Nephron progenitor cell (in vitro differentiated cells): ENCODE results near the gene SNRPD1.
"Not testable (repeated sequence)": the region's sequence is repeated elsewhere in the genome, so short reads cannot be mapped to it uniquely, and the experiment has no call there.

Experiments used
- DNase-seq: peaks from one replicate; pipeline ENCODE4 v3.0.0; 2021
- H3K27ac Mint-ChIP-seq: 2 replicates; pipeline ENCODE4 v1.8.0; 2021; ENCODE audit warnings: mild to moderate bottlenecking, moderate library complexity, mixed read lengths
- H3K27me3 Mint-ChIP-seq: 2 replicates; pipeline ENCODE4 v1.8.0; 2021; ENCODE audit warnings: mild to moderate bottlenecking, low read depth, mixed read lengths; ENCODE audit not compliant: poor library complexity
- H3K36me3 Mint-ChIP-seq: 2 replicates; pipeline ENCODE4 v1.8.0; 2021; ENCODE audit warnings: low read depth, mixed read lengths
- H3K4me1 Mint-ChIP-seq: 2 replicates; pipeline ENCODE4 v1.8.0; 2021; ENCODE audit warnings: mixed read lengths
- H3K4me3 Mint-ChIP-seq: 2 replicates; pipeline ENCODE4 v1.8.0; 2021; ENCODE audit warnings: mild to moderate bottlenecking, moderate library complexity, mixed read lengths
- H3K9me3 Mint-ChIP-seq: 2 replicates; pipeline ENCODE4 v1.8.0; 2021; ENCODE audit warnings: mild to moderate bottlenecking, moderate library complexity, mixed read lengths
- TF ChIP-seq, protein P1 (sequence below): fragments of 200-600 bp; sonication (generic); IDR thresholded peaks from 2 replicates; pipeline ENCODE4 v1.5.0; 2021; ENCODE audit warnings: antibody characterized with exemption

Gene SNRPD1

DNA sequence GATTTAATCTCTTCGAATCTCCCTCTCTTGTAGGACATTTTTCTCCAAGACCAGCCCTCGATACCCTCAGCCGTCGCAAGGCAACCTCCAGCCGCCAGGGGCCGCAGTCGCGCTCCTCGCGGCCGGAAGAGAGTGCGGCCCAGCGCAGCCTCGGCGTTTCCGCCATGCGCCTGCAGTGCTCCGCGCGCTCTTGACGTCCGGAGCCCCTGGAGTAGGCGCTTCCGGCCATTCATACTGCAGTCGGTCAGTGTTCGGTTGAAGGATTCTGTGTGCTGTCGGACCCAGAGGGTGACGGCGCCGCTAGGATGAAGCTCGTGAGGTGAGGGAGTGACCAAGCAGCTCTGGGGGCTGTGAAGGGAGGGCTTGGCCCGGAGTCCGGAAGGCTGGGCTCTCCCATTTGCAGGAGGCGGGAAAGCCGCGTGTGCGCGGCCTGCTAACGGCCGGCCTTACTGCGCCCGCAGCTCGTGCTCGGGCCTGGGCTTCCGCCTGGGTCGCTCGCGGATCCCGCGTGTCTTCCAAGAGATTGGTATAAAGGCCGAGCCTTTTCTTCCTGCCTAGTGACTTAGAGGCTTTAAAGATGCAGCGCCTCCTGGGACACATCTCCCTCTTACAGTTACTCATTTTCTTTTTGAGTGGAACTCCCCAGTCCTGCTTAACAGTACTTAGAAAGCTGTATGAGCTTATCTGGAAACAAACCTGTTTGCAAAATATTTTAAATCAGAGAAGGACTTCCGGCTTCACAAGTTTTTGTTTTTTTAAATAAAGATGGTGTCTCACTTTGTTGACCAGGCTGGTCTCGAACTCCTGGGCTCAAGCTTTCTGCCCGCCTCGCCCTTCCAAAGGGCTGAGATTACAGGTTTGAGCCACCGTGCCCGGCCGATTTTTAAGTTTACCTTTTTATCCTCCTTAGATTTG is at the start of gene SNRPD1:
Gene SNRPD1, plus strand, starts transcription at position 190 of the 915 bp plus-strand sequence. Its CDS starts 116 bp downstream, at position 306.
- Mint-ChIP-seq H3K4me3 (peak within 1 kb of the TSS; percentile 99), H3K4me1 (peaks cover 22% of the 10 kb centered on the region), H3K27me3 (no peaks in the 10 kb centered on the region), H3K36me3 (peaks cover 46% of the 10 kb centered on the region), H3K27ac (peak within 1 kb of the TSS; percentile 99), H3K9me3 (peaks cover 38% of the 10 kb centered on the region)
- TF ChIP-seq, protein P1, sequence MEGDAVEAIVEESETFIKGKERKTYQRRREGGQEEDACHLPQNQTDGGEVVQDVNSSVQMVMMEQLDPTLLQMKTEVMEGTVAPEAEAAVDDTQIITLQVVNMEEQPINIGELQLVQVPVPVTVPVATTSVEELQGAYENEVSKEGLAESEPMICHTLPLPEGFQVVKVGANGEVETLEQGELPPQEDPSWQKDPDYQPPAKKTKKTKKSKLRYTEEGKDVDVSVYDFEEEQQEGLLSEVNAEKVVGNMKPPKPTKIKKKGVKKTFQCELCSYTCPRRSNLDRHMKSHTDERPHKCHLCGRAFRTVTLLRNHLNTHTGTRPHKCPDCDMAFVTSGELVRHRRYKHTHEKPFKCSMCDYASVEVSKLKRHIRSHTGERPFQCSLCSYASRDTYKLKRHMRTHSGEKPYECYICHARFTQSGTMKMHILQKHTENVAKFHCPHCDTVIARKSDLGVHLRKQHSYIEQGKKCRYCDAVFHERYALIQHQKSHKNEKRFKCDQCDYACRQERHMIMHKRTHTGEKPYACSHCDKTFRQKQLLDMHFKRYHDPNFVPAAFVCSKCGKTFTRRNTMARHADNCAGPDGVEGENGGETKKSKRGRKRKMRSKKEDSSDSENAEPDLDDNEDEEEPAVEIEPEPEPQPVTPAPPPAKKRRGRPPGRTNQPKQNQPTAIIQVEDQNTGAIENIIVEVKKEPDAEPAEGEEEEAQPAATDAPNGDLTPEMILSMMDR, result peak; percentile 91
- peak; percentile 89 for DNase-seq

DNA sequence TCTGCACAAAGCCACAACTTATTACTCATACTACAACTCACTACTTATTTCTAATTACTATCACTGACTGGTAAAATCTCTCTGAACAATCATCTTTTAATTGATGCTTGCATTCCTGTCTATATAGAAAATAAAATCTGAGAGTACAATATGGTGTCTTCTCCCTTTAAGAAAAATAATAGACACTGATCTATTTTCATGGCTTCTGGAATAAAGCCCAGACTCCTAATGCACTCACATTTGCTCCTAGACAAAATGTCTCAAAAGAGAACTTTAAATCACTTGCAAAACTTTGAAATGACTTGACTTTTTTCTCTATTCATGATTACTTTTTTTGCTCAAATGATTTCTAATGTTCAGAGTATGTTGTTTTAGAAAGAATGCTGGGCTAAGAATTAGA is 40.3 kb upstream of the SNRPD1 start:
- Mint-ChIP-seq H3K4me1 (no peaks in the 10 kb centered on the region), H3K27ac (no peak overlapping the region), H3K36me3 (peaks cover 73% of the 10 kb centered on the region), H3K9me3 (no peaks in the 10 kb centered on the region), H3K27me3 (no peaks in the 10 kb centered on the region), H3K4me3 (no peak overlapping the region)
- TF ChIP-seq, protein P1, result no peak
- DNase-seq, result no peak

DNA sequence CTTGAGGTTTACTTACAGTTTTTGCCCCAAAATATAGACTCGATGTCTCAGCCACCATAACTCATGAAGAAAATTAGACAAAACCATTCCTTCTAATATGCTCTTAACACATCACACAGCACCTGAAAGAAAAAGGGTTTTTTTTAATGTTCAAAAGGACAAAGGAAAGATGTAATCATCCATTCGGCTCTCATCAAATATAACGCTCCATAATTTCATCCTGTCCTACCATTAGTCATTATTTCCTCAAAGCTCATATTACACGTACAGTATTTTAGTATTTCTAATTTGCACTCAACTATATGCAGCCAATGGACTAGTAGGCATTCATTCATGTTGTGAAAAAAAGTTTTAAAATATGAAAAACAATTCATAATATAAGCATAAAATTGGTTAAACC is 36.5 kb upstream of the SNRPD1 start:
- H3K9me3 Mint-ChIP-seq, result no peaks in the 10 kb centered on the region
- TF ChIP-seq, protein P1, result no peak
- H3K4me3 Mint-ChIP-seq, result no peak overlapping the region
- peaks cover 76% of the 10 kb centered on the region for H3K36me3 Mint-ChIP-seq
- peaks cover 2% of the 10 kb centered on the region for H3K27me3 Mint-ChIP-seq
- peaks cover 4% of the 10 kb centered on the region for H3K4me1 Mint-ChIP-seq
- H3K27ac Mint-ChIP-seq, result no peak overlapping the region
- DNase-seq, result no peak

DNA sequence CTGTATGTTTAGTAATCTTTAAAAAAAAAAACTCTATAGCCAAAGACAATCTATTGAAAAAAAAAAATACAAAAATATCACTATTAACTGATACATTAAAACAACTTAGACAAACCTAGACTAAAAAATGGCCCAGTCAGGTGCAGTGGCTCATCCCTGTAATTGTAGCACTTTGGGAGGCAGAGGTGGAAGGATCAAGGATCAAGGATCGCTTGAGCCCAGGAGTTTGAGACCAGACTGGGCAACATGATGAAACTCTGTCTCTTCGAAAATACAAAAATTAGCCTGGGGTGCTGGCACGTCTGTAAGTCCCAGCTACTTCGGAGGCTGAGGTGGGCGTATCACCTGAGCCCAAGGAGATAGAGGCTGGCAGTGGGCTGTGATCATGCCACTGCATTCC is 27.7 kb upstream of the SNRPD1 start:
- Mint-ChIP-seq H3K4me1 (no peaks in the 10 kb centered on the region), H3K27me3 (peaks cover 8% of the 10 kb centered on the region), H3K27ac (no peak overlapping the region), H3K9me3 (peaks cover 14% of the 10 kb centered on the region), H3K4me3 (no peak overlapping the region), H3K36me3 (peaks cover 41% of the 10 kb centered on the region)
- TF ChIP-seq, protein P1, result no peak
- no peak for DNase-seq

DNA sequence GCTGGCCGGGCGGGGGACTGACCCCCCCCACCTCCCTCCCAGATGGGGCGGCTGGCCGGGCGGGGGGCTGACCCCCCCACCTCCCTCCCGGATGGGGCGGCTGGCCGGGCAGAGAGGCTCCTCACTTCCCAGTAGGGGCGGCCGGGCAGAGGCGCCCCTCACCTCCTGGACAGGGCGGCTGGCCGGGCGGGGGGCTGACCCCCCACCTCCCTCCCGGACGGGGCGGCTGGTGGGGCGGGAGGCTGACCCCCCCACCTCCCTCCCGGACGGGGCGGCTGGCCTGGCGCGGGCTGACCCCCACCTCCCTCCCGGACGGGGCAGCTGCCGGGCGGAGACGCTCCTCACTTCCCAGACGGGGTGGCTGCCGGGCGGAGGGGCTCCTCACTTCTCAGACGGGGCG is 19.8 kb upstream of the SNRPD1 start:
- Mint-ChIP-seq H3K9me3 (peaks cover 65% of the 10 kb centered on the region), H3K36me3 (peaks cover 71% of the 10 kb centered on the region)
- H3K4me3 Mint-ChIP-seq, DNase-seq, H3K27me3 Mint-ChIP-seq, H3K4me1 Mint-ChIP-seq, H3K27ac Mint-ChIP-seq: not testable (repeated sequence)

DNA sequence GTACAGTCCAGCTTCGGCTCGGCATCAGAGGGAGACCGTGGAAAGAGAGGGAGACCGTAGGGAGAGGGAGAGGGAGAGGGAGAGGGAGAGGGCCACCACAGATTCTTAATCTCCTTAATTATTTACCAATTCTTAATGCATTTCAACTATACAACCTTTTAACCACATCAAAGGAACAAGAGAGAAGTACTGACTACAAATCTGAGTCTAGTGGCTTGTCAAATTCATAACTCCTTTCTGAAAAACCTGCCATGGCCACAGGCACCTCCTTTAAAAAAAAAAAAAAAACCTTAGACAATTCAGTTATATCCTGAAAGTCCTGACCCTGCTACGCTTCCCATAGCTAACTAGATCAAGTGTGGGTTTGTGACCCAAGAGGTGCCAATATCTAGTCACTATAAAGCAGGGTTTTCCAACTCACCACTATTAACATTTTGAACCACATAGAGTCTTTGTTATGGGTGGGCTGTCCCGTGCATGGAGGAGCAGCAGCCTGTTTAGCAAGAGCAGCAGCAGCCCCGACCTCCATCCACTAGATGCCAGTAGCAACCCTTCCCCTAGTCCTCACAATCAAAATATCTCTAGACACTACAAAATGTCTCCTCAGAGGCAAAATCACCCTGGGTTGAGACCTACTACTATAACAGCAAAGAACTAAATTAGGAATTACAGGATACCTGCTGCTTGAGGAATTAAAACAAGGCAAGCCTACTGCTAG is 18.4 kb upstream of the SNRPD1 start:
- TF ChIP-seq, protein P1, result no peak
- H3K36me3 Mint-ChIP-seq, result peaks cover 63% of the 10 kb centered on the region
- no peak overlapping the region for H3K27ac Mint-ChIP-seq
- H3K9me3 Mint-ChIP-seq, result peaks cover 57% of the 10 kb centered on the region
- H3K27me3 Mint-ChIP-seq, result peaks cover 5% of the 10 kb centered on the region
- peaks cover 8% of the 10 kb centered on the region for H3K4me1 Mint-ChIP-seq
- H3K4me3 Mint-ChIP-seq, result no peak overlapping the region
- no peak for DNase-seq
